Endometrial microvascular endothelial cells (primary cell): ENCODE measurements around the gene PRPF38B. TPM values are rescaled to one million over a fixed set of nuclear protein-coding genes. Genes with fewer than 3 reads are reported as not detected.
"Not testable (repeated sequence)": the region's sequence is repeated elsewhere in the genome, so short reads cannot be mapped to it uniquely, and the experiment has no call there.

Source experiments
- in situ Hi-C: cut with HindIII; loops from 2 replicates; pipeline ENCODE4 v1.10.0; 2017; ENCODE audit warnings: low sequenced_read_pairs, low pct_unique_long_range_greater_than_20kb; ENCODE audit errors: inconsistent ontology term
- total RNA-seq: library from RNA; depleted of rRNA; stranded (reverse); fragments of >200 nt; gene quantifications from one replicate; pipeline ENCODE4 v1.2.3, GENCODE V29; 2015; ENCODE audit errors: inconsistent ontology term

PRPF38B gene
- total RNA-seq, 1 donor from 2014 or later: 9.1 TPM

- in situ Hi-C loops: no loop called here
These were observed 21.0 kb upstream of the PRPF38B start for GRCh38 chr1:108671143-108671542.

DNA sequence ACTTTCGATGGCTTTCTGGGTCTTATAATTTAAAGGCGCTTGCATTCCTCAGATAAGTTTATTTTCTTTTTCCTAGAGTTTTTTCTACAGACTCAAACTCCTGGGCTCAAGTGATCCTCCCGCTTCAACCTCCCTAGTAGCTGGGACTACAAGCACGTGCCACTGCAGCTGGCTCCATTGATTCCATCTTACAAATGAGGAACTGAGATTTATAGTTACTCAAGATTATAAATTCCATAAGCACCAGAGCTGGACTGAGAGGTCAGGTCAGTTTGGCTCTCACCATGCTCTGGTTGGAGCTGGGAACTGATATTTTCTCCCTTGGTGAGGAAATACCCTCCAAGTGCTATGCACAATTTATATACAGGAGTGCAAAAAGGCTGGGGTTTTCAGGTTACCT, 13.4 kb upstream of the PRPF38B start:
- in situ Hi-C loops: no loop called here

GRCh38 chr1:108679586-108680213, 12.4 kb upstream of the PRPF38B start:
- in situ Hi-C loops: no loop called here

DNA sequence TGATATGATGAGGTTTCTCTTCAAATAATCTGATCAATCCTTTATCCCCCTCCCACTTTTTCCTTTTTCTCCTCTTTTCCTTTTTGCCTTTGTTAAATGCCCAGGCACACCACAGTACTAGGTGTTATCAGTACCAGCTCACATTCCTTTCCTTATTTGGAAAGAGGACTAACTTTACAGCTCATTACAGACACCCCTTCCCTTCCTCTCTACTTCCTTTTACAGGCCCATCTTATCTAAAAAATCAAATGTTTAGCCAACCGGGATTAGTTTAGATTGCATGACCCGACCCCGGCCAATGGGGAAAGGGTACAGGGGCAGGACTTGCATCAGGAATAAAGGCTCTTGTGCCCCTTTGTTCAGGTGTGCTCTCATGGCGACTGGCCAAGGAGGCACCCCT, 10.4 kb upstream of the PRPF38B start:
- in situ Hi-C loops: not testable (repeated sequence)

GRCh38 chr1:108685529-108685928, 6.6 kb upstream of the PRPF38B start:
- in situ Hi-C loops: no loop called here

DNA sequence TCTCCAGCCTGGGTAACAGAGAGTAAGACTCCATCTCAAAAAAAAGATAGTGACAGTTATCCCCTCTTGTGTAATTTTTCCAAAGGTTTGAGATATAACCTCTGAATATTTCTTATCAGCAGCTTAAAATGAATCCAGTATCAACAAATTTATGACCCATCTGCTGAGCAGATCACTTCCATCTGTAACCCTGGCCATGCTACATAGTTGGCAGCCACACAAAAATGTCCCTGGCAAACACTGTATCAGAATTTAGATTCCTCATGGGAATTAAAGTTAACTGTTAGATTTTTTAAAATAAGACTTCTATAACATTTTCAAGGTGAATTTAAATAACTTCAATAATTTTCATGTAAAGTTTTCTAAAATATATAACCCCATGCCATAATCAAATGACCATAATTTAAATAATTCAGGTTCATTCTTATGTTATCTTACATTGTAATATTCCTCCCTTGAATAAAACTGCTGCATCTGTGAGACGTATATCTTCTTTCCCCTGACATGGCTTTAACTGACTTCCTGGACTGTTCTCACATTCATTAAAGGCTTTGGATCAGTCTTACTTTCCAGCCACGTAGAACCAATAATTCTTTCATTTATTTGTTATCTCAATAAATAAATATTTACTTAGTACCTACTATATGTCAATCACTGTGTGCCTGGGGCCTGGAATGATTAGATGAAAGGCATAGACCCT, 5.3 kb upstream of the PRPF38B start:
- in situ Hi-C loops: no loop called here

DNA sequence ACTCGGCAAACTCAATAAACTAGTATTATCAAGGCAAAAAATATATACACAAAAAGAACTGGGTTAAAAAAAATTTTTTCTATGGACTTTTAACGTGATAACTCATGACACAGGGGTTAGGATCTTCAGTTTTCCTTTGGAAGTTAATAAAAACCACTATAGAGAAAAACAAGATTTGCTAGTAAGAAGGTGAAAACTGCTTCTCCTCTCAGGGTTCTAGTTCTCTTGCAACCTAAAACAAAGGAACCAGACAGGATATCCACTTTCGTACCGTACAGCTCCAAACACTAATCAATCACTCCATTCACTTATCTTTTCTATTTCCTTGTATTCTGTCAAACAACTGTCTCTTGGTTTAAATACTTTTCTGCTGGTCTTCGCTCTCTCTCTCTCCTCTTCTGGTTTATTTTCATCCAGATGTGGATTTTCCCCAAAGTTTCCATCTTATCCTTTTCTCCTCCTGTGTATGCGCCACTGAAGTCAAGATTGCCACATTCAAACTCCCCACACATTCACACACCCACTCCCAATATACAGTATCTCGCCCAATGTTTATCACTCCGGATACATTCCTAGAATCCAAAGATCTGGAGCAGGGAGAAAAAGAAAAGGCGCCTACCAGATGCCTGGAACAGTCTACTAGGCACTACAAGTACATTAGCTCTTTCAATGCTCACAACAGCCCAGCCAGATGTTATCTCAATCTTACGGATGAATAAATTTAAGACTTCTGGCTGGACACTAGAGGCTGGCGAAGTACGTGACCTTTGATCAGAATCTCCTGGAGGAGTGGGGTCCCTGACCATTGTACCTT, 775 bp upstream of the PRPF38B start:
- in situ Hi-C loops: no loop called here

DNA sequence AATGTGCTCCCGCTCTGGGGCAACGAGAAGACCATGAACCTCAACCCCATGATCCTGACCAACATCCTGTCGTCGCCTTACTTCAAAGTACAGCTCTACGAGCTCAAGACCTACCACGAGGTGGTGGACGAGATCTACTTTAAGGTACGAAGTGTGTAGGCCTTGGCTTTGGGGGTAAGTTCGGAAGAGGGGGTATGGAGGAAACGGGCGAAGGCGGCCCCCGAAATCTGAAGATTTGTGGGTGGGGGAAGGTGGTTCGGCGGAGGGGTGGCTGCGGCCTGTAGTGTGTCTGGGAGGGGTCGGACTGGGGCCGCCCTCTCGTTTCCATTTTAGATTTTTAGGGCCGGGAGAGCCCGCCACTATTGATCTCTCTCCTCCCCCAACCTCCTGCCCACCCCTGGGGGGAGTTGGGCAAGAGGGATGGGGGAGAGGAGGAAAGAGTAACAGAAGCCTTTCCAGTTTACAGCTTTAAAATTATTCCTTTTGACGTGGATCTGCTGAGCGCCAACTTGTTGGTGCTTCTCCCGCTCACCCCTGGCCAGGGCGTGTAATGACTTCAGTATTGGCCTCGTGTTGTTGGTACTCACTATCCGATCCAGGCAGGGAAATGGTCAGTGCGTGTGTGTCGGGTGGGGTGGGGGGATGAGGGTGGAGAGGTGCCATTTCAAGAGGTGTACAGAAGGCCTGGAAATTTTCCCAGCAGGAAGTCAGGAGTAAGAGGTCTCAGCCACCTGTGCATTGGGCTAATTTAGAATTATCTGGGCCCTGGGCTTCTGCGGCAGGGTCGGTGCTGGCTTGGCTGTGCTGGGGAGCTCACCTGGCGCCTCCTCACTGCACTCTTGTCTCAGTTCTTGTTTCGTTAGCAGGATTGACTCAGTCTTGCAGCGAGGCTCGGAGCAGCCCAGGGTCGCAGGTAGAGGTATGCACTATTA, 880 bp downstream of the PRPF38B start:
- in situ Hi-C loops: no loop called here

- in situ Hi-C loops: no loop called here
These were observed 3.4 kb downstream of the PRPF38B start for GRCh38 chr1:108695535-108695934.

DNA sequence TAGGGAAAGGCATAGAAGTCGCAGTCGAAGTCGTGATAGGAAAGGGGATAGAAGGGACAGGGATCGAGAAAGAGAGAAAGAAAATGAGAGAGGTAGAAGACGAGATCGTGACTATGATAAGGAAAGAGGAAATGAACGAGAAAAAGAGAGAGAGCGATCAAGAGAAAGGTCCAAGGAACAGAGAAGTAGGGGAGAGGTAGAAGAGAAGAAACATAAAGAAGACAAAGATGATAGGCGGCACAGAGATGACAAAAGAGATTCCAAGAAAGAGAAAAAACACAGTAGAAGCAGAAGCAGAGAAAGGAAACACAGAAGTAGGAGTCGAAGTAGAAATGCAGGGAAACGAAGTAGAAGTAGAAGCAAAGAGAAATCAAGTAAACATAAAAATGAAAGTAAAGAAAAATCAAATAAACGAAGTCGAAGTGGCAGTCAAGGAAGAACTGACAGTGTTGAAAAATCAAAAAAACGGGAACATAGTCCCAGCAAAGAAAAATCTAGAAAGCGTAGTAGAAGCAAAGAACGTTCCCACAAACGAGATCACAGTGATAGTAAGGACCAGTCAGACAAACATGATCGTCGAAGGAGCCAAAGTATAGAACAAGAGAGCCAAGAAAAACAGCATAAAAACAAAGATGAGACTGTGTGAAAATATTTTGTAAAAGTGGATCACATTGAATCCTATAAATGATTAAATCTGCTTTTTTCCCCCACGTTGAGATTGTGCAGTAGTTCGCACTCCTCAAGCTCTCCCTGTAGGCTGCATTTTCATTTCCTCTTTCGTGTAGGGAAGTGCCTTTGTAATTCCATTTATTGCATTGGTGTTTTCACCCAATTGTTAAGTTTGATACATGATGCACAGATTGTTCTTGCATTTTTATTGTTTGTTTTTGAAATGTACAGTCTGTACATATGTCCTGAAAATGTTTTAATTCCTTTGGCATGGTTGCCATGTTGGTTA, 7.5 kb downstream of the PRPF38B start:
- in situ Hi-C loops: no loop called here

DNA sequence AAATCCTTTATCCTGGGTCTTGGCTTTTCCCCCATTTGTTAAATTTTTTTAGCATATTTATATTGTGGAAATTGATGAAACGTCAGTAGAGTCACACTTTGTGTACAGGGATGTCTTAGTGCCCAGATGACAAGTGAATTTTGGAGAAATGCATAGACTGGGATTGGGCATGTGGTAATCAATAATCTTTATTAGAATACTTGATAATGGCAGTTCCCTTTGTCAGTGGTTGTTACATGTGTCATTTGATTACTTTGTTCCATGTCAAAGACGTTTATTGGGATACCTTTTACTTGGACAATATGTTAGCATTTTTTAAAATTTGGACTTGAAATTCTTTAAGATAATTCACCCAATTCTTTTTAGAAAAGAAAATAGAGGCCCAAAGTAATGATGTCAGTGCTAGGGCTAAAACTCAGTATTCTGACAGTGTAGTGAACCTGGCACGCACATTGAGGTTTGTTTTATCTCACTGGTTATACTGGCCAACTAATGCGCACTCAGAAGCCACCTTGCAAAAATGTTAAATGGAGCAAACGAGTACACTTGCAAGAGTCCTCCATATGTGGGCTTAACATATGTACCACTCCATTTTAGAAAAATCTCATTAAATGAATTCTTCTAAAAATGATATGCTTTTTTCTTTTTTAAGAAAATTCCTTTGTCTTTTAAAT, 9.2 kb downstream of the PRPF38B start:
- in situ Hi-C loops: no loop called here

- in situ Hi-C loops: not testable (repeated sequence)
These were observed 10.0 kb downstream of the PRPF38B start for GRCh38 chr1:108702109-108702508.

- in situ Hi-C loops: no loop called here
These were observed 11.8 kb downstream of the PRPF38B start for GRCh38 chr1:108703939-108704338.

GRCh38 chr1:108704496-108704895, 12.4 kb downstream of the PRPF38B start:
- in situ Hi-C loops: no loop called here

DNA sequence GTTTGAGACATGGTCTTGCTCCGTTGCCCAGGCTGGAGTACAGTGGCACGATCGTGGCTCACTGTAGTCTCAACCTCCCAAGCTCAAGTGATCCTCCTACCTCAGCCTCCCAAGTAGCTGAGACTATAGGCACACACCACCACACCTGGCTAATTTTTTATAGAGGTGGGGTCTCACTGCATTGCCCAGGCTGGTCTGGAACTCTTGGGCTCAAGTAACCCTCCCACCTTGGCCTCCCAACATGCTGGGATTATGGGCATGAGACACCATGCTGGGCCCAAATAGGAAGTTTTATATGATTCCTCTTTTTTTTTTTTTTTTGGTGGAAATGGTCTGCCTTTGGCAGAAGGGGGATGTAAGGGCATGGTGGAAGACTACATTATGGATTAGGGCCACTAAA, 14.5 kb downstream of the PRPF38B start:
- in situ Hi-C loops: no loop called here

GRCh38 chr1:108708691-108709660, 16.9 kb downstream of the PRPF38B start:
- in situ Hi-C loops: no loop called here
